OCI-LY3 (cell line): ENCODE measurements around the gene TMEM140.

Experiments used
- EZH2phosphoT487 ChIP-seq: fragments of 200-600 bp; shearing (Covaris generic); IDR thresholded peaks from 2 replicates; pipeline ENCODE4 v1.6.1; 2018; ENCODE audit warnings: antibody characterized with exemption, mixed run types, low read depth
- TF ChIP-seq, protein P1 (sequence below): fragments of 200-600, 300-600 bp; sonication (generic); IDR thresholded peaks from 2 replicates; pipeline ENCODE4 v1.5.1; 2014; ENCODE audit warnings: antibody characterized with exemption, low read length, low read depth

GRCh38 chr7:135154734-135155133, 6.9 kb downstream of the TMEM140 start:
- TF ChIP-seq, protein P1, sequence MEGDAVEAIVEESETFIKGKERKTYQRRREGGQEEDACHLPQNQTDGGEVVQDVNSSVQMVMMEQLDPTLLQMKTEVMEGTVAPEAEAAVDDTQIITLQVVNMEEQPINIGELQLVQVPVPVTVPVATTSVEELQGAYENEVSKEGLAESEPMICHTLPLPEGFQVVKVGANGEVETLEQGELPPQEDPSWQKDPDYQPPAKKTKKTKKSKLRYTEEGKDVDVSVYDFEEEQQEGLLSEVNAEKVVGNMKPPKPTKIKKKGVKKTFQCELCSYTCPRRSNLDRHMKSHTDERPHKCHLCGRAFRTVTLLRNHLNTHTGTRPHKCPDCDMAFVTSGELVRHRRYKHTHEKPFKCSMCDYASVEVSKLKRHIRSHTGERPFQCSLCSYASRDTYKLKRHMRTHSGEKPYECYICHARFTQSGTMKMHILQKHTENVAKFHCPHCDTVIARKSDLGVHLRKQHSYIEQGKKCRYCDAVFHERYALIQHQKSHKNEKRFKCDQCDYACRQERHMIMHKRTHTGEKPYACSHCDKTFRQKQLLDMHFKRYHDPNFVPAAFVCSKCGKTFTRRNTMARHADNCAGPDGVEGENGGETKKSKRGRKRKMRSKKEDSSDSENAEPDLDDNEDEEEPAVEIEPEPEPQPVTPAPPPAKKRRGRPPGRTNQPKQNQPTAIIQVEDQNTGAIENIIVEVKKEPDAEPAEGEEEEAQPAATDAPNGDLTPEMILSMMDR, result no peak
- TF ChIP-seq EZH2phosphoT487, result no peak
